HepG2 (cell line): Measurements from ENCODE around the gene DTX4. TPM values are rescaled to one million over a fixed set of nuclear protein-coding genes. Genes with fewer than 3 reads are reported as not detected.

Source experiments
- ARID3A ChIP-seq: IDR thresholded peaks from 2 replicates; pipeline ENCODE4 v1.6.1; 2012; ENCODE audit warnings: low read depth, low read length, improper control_type of control experiment
- ATF7-NPFF ChIP-seq: sonication (generic); formaldehyde crosslinking; IDR thresholded peaks from 2 replicates; pipeline ENCODE4 v1.8.1; 2023; ENCODE audit warnings: mild to moderate bottlenecking, low read depth, missing genetic modification reagents, moderate library complexity
- CHCHD3 ChIP-seq: sonication (generic); formaldehyde crosslinking; IDR thresholded peaks from 2 replicates; pipeline ENCODE4 v1.8.0; 2022; ENCODE audit warnings: mild to moderate bottlenecking, missing genetic modification reagents, moderate library complexity
- MTA3 ChIP-seq: sonication (generic); formaldehyde crosslinking; IDR thresholded peaks from 2 replicates; pipeline ENCODE4 v1.4.0; 2020; ENCODE audit warnings: missing genetic modification reagents
- PHF21A ChIP-seq: sonication (generic); formaldehyde crosslinking; IDR thresholded peaks from 2 replicates; pipeline ENCODE4 v1.5.0; 2020; ENCODE audit warnings: mild to moderate bottlenecking, missing genetic modification reagents
- RAD51 ChIP-seq: fragments of 450-650 bp; IDR thresholded peaks from 2 replicates; pipeline ENCODE4 v1.6.1; 2016; ENCODE audit warnings: borderline replicate concordance
- SATB2 ChIP-seq: sonication (generic); formaldehyde crosslinking; IDR thresholded peaks from 2 replicates; pipeline ENCODE4 v1.5.0; 2020; ENCODE audit warnings: missing genetic modification reagents
- SKI ChIP-seq: fragments of 450-650 bp; IDR thresholded peaks from one replicate; pipeline ENCODE4 v1.6.1; 2018; ENCODE audit warnings: mild to moderate bottlenecking; ENCODE audit not compliant: partially characterized antibody
- SRSF4 ChIP-seq: fragments of 200-400 bp; formaldehyde crosslinking; IDR thresholded peaks from one replicate; pipeline ENCODE4 v1.6.1; 2018; ENCODE audit warnings: mild to moderate bottlenecking, low read depth, low read length, moderate library complexity; ENCODE audit not compliant: poor library complexity, severe bottlenecking
- ZC3H4 ChIP-seq: sonication (generic); formaldehyde crosslinking; IDR thresholded peaks from 2 replicates; pipeline ENCODE4 v1.4.0; 2020; ENCODE audit warnings: missing genetic modification reagents, borderline replicate concordance
- ZNF281 ChIP-seq: sonication (generic); formaldehyde crosslinking; IDR thresholded peaks from 2 replicates; pipeline ENCODE4 v1.4.0; 2020; ENCODE audit warnings: missing genetic modification reagents, borderline replicate concordance
- ZNF3 ChIP-seq: IDR thresholded peaks from 2 replicates; pipeline ENCODE4 v1.7.0; 2017; ENCODE audit warnings: inconsistent platforms
- ZNF33A ChIP-seq: sonication (generic); formaldehyde crosslinking; IDR thresholded peaks from 2 replicates; pipeline ENCODE4 v1.5.1; 2020; ENCODE audit warnings: missing genetic modification reagents, mild to moderate bottlenecking, moderate library complexity, borderline replicate concordance
- ZNF407 ChIP-seq: sonication (generic); formaldehyde crosslinking; IDR thresholded peaks from one replicate; pipeline ENCODE4 v1.5.1; 2020; ENCODE audit warnings: mild to moderate bottlenecking, missing genetic modification reagents; ENCODE audit errors: not compliant biosample characterization
- ZNF749 ChIP-seq: sonication (generic); formaldehyde crosslinking; IDR thresholded peaks from 2 replicates; pipeline ENCODE4 v1.8.0; 2022; ENCODE audit warnings: mild to moderate bottlenecking, missing genetic modification reagents, moderate library complexity, borderline replicate concordance
- polyA plus RNA-seq, 8 experiments: library from polyadenylated mRNA; depleted of rRNA in 3 of 8; stranded (reverse) in 7 of 8; unstranded in 1 of 8; fragments of >200 nt; fragmentation: Illumina TruSeq in 4 of 8; extraction: Trizol in 4 of 8; gene quantifications; 2 replicates each; pipeline versions ENCODE4 v1.2.1 to v1.2.3, GENCODE V29; 2011 to 2016; ENCODE audit warnings: low read depth in 4 of 8, missing spikeins in 1 of 8, mixed read lengths in 1 of 8; ENCODE audit not compliant: insufficient read depth in 1 of 8
- total RNA-seq, 5 experiments: library from RNA; depleted of rRNA; stranded (reverse); fragments of >200 nt; fragmentation: Illumina TruSeq; extraction: Trizol; gene quantifications; 2 replicates each; pipeline ENCODE4 v1.2.3, GENCODE V29; 2016; ENCODE audit warnings: low read depth in 1 of 5

DTX4 gene
- total and polyA plus RNA-seq, 2 of the 13 experiments (the other 11 are each of a cell fraction or from before 2014, with no cell fraction given), result 0.67 to 5.6 TPM

GRCh38 chr11:59142530-59143507 lies 29.1 kb upstream of the DTX4 start, which contains the start of gene FAM111A (continued):
- TF ChIP-seq PHF21A, result peak; percentile 61
- no peak for TF ChIP-seq SKI
- no peak for TF ChIP-seq ZC3H4
- TF ChIP-seq ZNF749, result no peak
- TF ChIP-seq ARID3A, result no peak
- no peak; the same call in 1 of the 2 replicates for TF ChIP-seq ATF7-NPFF (CRISPR knock-in tag)
- no peak for TF ChIP-seq SRSF4
- TF ChIP-seq ZNF281 (CRISPR knock-in tag), result 0 out of 2 replicates have a peak, but pooled peaks have one; percentile 11
- TF ChIP-seq RAD51, result no peak
- TF ChIP-seq CHCHD3 (CRISPR knock-in tag), result no peak
- TF ChIP-seq ZNF33A (CRISPR knock-in tag), result no peak
- TF ChIP-seq SATB2, result peak; percentile 47
- TF ChIP-seq ZNF407 (CRISPR knock-in tag), result no peak
- TF ChIP-seq ZNF3, result no peak
- TF ChIP-seq MTA3 (CRISPR knock-in tag), result no peak
